ENCODE measurements around the gene BBX. TPM values are rescaled to one million over a fixed set of nuclear protein-coding genes. Genes with fewer than 3 reads are reported as not detected.

BBX gene
- total RNA-seq, 4 donors from 2014 or later = 73.0 to 216 (median 106) TPM

- Histone ChIP-seq H3K27ac (no peak overlapping the region), H3K4me1 (no peaks in the 10 kb centered on the region), H3K27me3 (no peaks in the 10 kb centered on the region), H3K9me3 (no peaks in the 10 kb centered on the region), H3K36me3 (no peaks in the 10 kb centered on the region), H3K4me3 (replicated peaks in 1 of 3) (no peak overlapping the region)
- WGBS, 2 donors = 89 to 91% methylated on average over 6 of the region's 6 CpGs
- TF ChIP-seq CTCF (IDR thresholded peaks at IDR 0.05) (no peak), POLR2A (IDR thresholded peaks at IDR 0.05) (no peak)
- no peak for DNase-seq
- intact Hi-C loops (cut with DNase I) = loop anchor here (5.0 kb wide), 1 partner anchor 73 kb away; no protein-coding TSS in a partner anchor
Observed at GRCh38 chr3:107854733-107855132, 332.0 kb downstream of the BBX start.

- H3K27me3 ChIP-seq = no peaks in the 10 kb centered on the region
- TF ChIP-seq CTCF (IDR thresholded peaks at IDR 0.05) (peak in 3 of 6 experiments; percentile 27 to 45 (median 36)), POLR2A (IDR thresholded peaks at IDR 0.05) (no peak)
Observed at GRCh38 chr3:107855710-107856109, 332.9 kb downstream of the BBX start.

GRCh38 chr3:107857854-107858253, 335.1 kb downstream of the BBX start:
- no peak for TF ChIP-seq POLR2A (IDR thresholded peaks at IDR 0.05)
- no peak for TF ChIP-seq CTCF (IDR thresholded peaks at IDR 0.05)
- WGBS, 2 donors = 92 to 94% methylated on average over 5 of the region's 5 CpGs
- H3K27ac ChIP-seq = no peak overlapping the region
- intact Hi-C loops (cut with DNase I) = loop anchor here (5.0 kb wide), 1 partner anchor 69 kb away; no protein-coding TSS in a partner anchor
- H3K9me3 ChIP-seq = no peaks in the 10 kb centered on the region
- no peaks in the 10 kb centered on the region for H3K36me3 ChIP-seq
- H3K4me1 ChIP-seq = no peaks in the 10 kb centered on the region
- no peaks in the 10 kb centered on the region for H3K27me3 ChIP-seq
- H3K4me3 ChIP-seq (replicated peaks in 1 of 3) = no peak overlapping the region
- DNase-seq = no peak

More at GRCh38 chr3:107855710-107856109, 332.9 kb downstream of the BBX start:
- 65 to 67% methylated on average over 5 of the region's 5 CpGs for WGBS, 2 donors
- Histone ChIP-seq H3K4me1 (no peaks in the 10 kb centered on the region), H3K27ac (no peak overlapping the region), H3K4me3 (replicated peaks in 1 of 3) (no peak overlapping the region), H3K9me3 (no peaks in the 10 kb centered on the region), H3K36me3 (no peaks in the 10 kb centered on the region)
- intact Hi-C loops (cut with DNase I) = loop anchor here (5.0 kb wide), 1 partner anchor 72 kb away; no protein-coding TSS in a partner anchor
- peak in 1 of 2 donors; percentile 7 for DNase-seq

DNA sequence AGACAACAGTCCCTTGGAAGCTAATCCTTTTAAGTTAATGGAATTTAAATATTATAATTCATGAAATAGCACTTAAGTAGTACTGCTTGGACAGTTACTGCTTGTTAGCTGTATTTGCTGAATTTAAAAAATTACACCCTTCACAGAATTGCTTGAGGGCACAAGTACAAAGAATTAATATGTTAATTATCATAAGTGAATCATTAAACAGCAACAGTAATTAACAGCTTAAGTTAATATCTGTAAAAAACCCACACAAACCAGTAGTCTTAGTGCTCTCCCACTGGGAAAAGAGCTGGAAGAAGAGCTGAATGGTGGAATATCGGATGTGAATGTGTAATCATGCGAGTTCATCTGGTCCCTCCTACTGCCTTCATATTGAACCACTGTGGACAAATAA, 336.1 kb downstream of the BBX start:
- Histone ChIP-seq H3K36me3 (no peaks in the 10 kb centered on the region), H3K27me3 (no peaks in the 10 kb centered on the region), H3K4me1 (no peaks in the 10 kb centered on the region), H3K27ac (no peak overlapping the region), H3K9me3 (no peaks in the 10 kb centered on the region), H3K4me3 (replicated peaks in 1 of 3) (no peak overlapping the region)
- DNase-seq = no peak
- TF ChIP-seq CTCF (IDR thresholded peaks at IDR 0.05) = no peak
- no peak for TF ChIP-seq POLR2A (IDR thresholded peaks at IDR 0.05)
- WGBS, 2 donors = 93 to 97% methylated on average over 2 of the region's 2 CpGs
- intact Hi-C loops (cut with DNase I) = loop anchor here (5.0 kb wide), 1 partner anchor 68 kb away; no protein-coding TSS in a partner anchor

Other genes with a start within 250 kb of the BBX start
- gene CCDC54, start 145.5 kb upstream of the BBX start, total RNA-seq = under 1 TPM in 1 of 4 donors, not detected in 3; 0.40 TPM

Measured in thyroid gland (tissue), 4 donors.